HG02938 (cell line): ENCODE measurements around the gene TENT5A.

Source experiments
- ATAC-seq: cut with Tn5 transposase; IDR thresholded peaks from one replicate; pipeline ENCODE4 v1.9.1; 2021; ENCODE audit warnings: mild to moderate bottlenecking, moderate library complexity; ENCODE audit not compliant: unreplicated experiment

TENT5A gene

GRCh38 chr6:81718126-81718525 lies 34.4 kb downstream of the TENT5A start:
- ATAC-seq = no peak

GRCh38 chr6:81714684-81715083 lies 37.8 kb downstream of the TENT5A start:
- no peak for ATAC-seq

- no peak for ATAC-seq
These were observed 39.3 kb downstream of the TENT5A start for GRCh38 chr6:81713205-81713604.

GRCh38 chr6:81708113-81708699 lies 44.3 kb downstream of the TENT5A start:
- no peak for ATAC-seq

GRCh38 chr6:81704700-81705099 lies 47.8 kb downstream of the TENT5A start:
- no peak for ATAC-seq

GRCh38 chr6:81700414-81700813 lies 52.1 kb downstream of the TENT5A start:
- ATAC-seq = no peak

- no peak for ATAC-seq
These were observed 54.9 kb downstream of the TENT5A start for GRCh38 chr6:81697559-81697958.

GRCh38 chr6:81696524-81696923 lies 56.0 kb downstream of the TENT5A start:
- ATAC-seq = no peak
